A549 treated with RU486 at 1 μM for 4 hours (cell line): ENCODE results near the gene CNOT1. TPM values are rescaled to one million over a fixed set of nuclear protein-coding genes. Genes with fewer than 3 reads are reported as not detected.

Source experiments
- total RNA-seq: library from RNA; stranded (reverse); fragments of 200-300 nt; extraction: Qiagen RNA extraction; gene quantifications from 5 replicates; pipeline ENCODE4 v1.2.3, GENCODE V29; 2022; ENCODE audit warnings: low read depth

The CNOT1 gene
- total RNA-seq: 118 to 174 TPM (median 130 TPM) in 5 replicates

DNA sequence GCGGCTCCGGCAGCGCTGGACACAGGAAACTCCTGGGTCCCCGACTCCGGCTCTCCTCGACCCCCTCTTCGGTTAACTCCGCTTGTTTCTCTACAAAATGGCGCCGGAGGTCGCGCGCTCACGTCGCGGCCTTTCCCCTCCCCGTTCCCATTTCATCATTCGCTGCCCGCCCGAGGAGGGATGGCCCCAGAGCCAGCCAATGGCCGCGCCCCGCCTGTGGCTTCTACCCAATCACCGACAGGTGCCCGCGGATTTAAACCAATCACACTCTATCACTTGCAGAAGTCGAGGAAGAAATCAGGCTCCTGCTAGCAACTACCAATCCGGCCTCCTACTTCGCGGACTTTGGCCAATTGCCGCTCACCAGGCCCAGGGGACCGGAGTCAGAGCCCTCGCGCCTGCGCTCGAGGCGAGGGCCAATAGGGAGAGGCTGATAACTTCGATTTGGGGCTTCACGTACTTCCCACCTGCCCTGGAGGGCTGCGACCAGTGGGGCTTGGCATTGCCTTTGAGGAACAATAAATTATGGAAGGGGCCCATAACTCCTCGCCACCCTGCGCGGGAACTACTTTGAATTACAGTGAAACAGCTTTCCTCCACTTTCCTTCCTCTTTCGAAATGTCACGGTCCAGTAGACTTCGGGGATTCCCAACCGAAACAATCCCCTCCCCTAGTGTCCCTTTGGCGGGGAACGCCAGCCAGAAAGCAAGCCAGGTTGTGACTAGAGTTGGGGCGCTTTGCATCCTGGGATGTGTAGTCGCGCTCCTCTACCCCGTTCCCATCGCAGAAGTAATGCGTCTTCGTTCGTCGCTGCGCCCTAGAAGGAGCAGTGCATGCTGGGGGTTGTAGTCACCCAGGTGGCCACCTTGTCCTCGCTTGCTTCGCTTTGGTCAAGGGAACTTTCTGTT lies at the start of gene CNOT1:
Gene CNOT1 (minus strand): TSS at position 94 of the 908 bp plus-strand sequence. CDS start 30,489 bp downstream, outside the sequence.

DNA sequence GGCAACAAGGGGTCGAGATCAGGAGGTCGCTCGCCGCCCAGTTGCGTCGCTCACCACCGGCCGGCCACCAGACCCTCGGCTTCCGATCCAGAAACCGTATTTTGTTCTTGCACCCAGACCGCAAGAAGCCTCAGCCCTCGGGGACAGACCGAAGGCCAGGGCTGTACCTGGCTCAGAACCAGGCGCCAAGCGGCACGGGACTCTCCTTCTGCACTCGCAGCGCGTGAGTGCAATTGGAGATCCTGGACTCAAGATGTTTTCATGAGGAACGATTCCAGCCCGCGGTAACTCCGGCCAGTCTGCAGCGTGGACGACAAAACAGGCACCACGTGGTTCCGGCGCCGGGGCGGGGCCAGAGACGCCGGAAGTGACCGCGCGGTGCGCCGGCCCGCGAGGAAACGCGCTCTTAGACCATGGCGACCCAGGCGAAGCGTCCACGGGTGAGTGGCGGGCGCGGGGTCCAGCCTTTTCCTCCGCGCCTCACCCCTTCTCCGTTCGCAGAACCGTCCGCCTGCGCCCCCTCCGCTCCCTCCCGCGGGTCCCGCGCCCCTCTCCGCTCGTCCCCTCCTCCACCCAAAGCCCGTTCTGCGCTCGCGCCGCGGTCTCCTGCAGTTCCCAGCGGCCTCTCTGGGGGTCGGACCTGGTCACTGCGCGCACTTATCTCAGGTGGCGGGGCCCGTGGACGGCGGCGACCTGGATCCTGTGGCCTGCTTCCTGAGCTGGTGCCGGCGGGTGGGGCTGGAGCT lies 114.3 kb downstream of the CNOT1 start, which contains the start of gene SETD6:
Gene SETD6 (plus strand): TSS at position 393 of the 746 bp plus-strand sequence. CDS start 21 bp downstream, at position 414.

DNA sequence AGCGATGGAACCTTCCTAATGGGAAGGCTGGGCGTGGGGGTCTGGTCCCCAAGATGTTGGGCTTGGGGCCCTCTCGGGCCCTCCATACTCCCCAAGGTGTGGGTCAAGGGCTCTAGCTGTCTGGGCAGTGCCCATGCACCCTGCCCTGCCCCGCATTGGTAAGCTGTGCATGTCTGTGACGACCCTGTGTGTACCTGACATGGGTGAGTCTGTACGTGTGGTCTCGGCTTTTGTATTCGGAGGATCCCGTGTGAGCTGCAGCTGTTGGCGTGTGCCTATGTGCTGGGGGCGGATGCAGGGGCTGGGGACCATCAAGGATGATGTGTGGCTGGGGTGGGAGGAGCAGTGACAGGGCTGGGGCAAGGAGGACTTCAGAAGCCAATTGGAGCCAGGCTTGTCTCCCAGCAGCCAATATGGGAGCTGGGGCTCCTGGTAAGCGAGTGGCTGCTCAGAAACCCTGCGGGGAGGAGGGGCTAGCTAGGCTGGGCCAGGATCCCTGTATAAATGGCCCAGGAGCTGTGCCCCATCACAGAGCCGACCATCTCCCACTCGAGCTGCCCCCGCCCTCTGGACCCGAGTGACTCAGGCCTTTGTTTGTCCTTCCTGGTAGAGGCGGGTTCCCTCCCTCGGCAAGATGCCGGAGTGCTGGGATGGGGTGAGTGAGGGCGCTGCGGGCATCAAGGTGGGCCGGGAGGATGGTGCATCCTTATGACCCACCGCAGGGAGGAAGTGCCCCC lies 129.8 kb downstream of the CNOT1 start, which contains the start of gene NDRG4:
Gene NDRG4 (plus strand): TSS at position 529 of the 737 bp plus-strand sequence. CDS start 106 bp downstream, at position 635.

Other genes with a start within 250 kb of the CNOT1 start
- gene GINS3, start 237.4 kb downstream of the CNOT1 start, total RNA-seq: 23.2 to 26.6 TPM (median 24.2 TPM) in 5 replicates
- 24.8 to 32.3 TPM (median 27.3 TPM) in 5 replicates for gene NDRG4, start 129.7 kb downstream of the CNOT1 start, total RNA-seq
- gene SETD6, start 114.3 kb downstream of the CNOT1 start, total RNA-seq: 11.9 to 18.1 TPM (median 17.2 TPM) in 5 replicates
- 16.3 to 18.8 TPM (median 18.0 TPM) in 5 replicates for gene SLC38A7, start 54.9 kb upstream of the CNOT1 start, total RNA-seq
- 167 to 184 TPM (median 177 TPM) in 5 replicates for gene GOT2, start 104.5 kb upstream of the CNOT1 start, total RNA-seq